ENCODE results near the gene OGT.

OGT gene

DNA sequence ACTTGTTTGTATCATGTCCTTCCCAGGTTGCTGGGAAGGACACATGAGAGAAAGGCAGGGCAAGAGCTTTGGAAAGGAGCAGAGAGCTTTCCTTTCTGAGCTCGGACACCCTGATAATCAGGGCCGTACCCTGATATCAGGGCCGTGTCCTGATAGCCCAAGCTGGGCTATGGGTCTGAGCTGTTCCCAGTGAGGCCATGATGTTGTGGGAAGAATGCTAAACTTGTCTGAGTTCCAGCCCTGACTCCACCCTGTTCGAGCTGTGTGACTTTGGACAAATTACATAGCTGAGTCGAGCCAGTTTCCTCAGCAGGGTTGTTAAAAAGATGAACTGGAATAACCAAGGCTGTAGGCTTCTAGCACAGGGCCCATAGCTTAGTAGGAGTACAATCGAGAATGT is 88.7 kb downstream of the OGT start:
- DNase-seq (ENCODE audit: extremely low read depth in 1 of 2, low read depth in 1 of 2): no peak

DNA sequence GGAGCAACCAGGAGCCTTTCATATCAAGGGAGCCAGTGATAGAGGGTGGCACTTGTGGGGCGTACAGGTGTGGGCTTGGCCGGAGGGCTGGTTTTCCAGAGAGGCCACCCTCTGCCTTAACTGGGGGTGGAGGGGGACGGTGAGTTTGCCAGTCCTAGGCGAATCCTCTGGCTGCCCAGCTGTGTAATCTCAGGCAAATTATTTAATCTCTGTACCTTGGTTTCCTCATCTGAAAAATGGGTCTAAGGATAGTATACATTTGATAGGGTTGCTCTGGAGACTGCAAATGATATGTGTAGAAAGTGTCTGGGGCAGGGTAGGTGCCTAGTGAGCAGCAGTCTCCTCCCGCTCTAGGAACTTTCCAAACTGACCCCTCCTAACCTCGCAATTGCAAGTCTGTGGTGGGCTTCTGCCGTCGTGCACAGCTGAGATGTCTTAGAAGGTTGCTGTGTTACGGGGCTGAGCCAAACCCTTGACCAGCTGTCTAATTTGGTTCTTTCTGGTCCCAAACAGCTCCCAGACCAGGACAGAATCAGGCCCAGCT is 89.2 kb downstream of the OGT start:
- DNase-seq (ENCODE audit: extremely low read depth in 1 of 2, low read depth in 1 of 2): no peak

DNA sequence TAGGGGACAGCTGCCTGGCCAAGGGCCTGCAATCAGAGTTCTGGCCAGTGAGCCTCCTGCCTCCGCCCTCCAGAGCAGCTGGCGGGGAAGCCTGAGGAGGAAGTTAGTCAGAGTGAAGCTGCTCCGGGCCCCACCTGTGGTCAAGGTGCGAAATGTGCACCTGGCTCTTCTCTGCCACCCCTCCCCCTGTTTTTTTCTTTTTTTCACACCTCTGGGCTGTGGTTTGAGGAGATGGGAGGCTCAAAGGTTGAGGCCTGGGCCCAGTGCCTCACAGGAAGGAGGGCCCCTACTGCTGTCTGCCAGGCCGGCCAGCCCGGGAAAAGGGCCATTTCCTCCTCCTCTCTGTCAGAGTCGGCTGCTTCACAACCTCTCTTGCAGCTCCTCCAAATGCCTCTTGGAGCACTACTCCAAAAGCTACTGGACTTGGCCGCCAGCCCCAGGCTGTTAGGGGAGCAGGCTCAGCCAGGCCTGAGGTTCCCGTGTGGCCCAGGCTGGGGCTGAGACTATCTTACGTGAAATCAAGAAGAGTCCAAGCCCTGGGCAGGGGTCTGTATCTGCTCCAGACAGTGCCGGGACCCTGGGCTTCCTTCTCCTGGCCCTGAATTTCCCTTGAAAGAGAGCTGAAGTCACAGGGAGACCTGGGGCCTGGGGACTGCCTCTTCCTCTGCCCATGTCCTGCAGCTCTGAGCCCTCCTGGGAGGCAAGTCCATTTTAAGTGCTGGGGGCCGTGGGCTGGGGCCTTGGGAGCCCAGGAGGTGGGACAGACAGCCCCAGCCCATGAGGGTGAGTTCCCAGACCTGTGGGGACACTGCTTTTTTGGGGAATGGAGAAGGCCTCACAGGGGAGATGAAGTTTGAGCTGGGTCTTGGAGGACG is 89.9 kb downstream of the OGT start:
- DNase-seq (ENCODE audit: extremely low read depth in 1 of 2, low read depth in 1 of 2): peak; percentile 58 to 66

DNA sequence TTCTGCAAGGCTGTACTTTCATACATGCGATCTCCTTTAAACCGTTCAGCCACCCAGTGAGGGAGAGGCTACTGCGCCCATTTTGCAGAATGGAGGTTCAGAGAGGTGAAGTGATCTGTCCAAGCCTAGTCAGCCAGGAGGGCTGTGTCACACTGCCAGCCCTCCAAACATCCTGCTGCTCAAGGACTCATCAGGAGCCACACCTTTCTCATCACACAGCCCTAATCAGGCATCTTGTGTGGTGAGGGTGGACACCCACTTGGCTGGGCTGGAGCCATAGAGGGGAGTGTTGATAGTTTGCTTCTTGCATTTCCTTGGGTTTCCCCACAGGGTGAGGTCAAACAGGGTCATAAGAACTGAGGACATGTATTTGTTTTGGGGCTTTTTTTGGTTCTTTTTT is 90.8 kb downstream of the OGT start:
- DNase-seq (ENCODE audit: extremely low read depth in 1 of 2, low read depth in 1 of 2): no peak

DNA sequence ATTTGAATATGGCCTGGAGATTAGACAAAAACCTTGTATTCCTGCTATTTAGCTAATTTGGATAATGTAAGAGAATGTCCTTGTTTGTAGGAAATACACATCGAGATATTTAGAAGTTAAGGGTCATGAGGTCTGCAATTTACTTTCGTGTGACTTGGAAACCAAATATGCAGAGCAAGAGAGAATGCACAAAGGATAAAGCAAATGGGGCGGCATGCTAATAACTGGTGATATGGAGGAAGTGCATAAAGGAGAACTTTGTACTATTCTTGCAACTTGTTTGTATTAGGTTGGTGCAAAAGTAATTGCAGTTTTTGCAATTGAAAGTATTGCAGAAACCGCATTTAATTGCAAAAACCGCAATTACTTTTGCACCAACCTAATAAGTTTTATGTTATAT is 92.6 kb downstream of the OGT start:
- no peak for DNase-seq (ENCODE audit: extremely low read depth in 1 of 2, low read depth in 1 of 2)

All from stimulated activated CD8-positive, alpha-beta memory T cell treated with anti-CD3 and anti-CD28 coated beads, Interleukin-7, amount 100 ng/mL, for 48 hours (primary cell).